HS-27A (cell line): ENCODE measurements around the gene GSK3A.

Experiments used
- DNase-seq: peaks from one replicate; pipeline ENCODE4 v3.0.0-alpha.2; 2012; ENCODE audit warnings: low read depth, missing footprints

The GSK3A gene

GRCh38 chr19:42242512-42243409 lies at the start of gene GSK3A:
TSS of gene GSK3A (minus strand) at chr19:42242602. CDS start at chr19:42242465, 137 bp downstream.
- DNase-seq = peak; percentile 100

DNA sequence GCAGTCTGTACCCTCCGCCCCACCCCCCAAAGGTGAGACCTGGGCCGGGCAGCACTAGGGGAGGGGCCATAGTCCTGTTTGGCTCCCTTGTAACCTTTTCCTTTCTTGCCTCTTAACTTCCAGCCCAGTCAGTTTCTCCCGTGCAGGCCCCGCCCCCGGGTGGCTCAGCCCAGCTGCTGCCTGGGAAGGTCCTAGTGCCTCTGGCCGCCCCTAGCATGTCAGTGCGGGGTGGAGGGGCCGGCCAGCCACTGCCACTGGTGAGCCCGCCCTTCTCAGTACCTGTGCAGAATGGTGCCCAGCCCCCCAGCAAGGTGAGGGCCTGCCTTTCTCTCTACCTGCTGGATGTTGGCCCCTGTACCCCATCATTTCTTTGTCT lies 49.0 kb upstream of the GSK3A start:
- DNase-seq = no peak

GRCh38 chr19:42290523-42291434 lies 48.4 kb upstream of the GSK3A start:
- DNase-seq = no peak

GRCh38 chr19:42290136-42290522 lies 47.7 kb upstream of the GSK3A start:
- DNase-seq = no peak

- DNase-seq = no peak
These were observed 47.2 kb upstream of the GSK3A start for GRCh38 chr19:42289556-42290041.

GRCh38 chr19:42288881-42289555 lies 46.6 kb upstream of the GSK3A start:
- no peak for DNase-seq

DNA sequence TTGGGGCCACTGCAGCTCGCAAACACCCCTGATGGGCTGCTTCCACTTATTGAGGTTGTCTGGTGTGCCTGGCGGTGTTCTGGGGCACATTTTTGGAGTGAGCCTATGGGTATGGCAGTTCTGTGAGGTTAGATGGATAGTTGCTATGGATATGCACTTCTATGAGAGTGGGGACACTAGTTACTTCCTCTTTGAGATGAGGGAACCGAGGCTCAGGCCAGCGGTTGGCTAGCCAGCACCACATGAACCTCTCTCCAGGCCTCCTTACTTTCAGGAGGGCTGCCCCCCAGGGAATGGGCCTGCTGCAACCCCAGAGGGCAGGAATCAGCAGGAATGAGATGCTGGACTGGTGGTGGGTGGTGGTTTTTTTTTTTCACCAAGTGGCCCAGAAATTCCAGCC lies 46.0 kb upstream of the GSK3A start:
- DNase-seq = no peak

DNA sequence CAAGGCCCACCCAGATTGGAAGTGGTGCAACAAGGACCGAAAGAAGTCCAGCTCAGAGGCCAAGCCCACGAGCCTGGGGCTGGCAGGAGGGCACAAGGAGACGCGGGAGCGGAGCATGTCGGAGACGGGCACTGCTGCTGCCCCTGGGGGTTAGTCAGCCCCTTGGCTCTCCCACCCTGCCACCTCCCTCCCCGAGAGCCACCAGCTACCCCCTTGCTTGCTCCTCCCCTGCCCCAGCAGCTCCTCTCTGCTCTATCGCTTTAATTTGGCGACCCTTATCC lies 45.4 kb upstream of the GSK3A start:
- DNase-seq = no peak

- no peak for DNase-seq
These were observed 44.8 kb upstream of the GSK3A start for GRCh38 chr19:42287017-42287826.

GRCh38 chr19:42286349-42287016 lies 44.1 kb upstream of the GSK3A start:
- no peak for DNase-seq

- no peak for DNase-seq
These were observed 43.6 kb upstream of the GSK3A start for GRCh38 chr19:42285988-42286348.

DNA sequence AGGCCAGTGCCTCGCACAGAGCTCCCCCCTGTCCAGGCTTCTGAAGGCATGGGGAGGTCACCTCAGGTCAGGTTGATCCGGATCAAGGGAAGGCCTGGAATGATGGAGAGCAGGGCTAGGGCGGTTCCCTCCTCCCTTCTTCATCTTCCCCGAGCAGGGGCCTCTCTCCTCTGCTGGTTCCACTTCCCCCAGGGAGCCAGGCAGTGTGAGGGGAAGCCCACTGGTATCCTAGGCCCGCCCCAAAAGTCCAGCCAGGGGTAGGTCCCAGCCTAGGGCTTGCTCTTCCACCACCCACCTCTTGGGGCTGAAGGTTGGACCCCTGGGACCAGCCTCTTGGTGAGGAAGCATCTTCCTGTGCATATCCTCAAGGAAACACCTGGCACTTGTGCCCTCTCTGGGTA lies 43.1 kb upstream of the GSK3A start:
- no peak for DNase-seq

DNA sequence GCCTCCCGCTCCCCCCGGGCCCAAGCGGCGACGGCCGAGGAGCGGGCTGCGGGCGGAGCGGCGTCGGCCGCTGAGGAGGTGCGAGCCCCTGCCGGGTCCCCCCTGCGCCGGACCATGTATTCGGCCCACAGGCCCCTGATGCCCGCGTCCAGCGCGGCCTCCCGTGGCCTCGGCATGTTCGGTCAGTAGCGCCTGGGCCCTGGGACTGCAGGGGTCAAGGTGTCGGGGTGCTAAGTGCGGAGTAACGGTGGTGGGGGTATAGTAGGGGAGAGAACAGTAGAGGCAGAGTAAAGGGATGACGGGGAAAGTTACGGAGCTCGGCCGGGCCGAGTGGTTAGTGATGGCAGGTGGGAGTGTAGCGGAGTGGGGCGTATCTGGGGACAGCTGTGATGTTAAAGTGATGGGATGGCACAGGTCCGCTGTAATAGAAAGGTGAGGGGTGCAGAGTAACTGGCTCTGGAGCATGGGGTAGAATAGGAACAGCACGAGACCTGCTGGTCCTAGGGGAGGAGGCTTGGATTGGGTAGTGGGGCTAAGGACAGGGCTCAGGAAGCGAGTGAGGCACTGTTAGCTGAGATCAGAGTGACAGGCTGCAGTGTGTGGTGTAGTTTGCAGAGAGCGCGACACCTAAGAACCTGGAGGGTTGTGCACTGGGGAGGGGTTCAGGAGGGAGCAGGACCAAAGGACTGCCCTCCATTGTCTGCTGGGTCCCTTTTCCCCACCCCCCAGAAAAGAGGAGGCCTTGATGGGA lies 42.4 kb upstream of the GSK3A start:
- DNase-seq = no peak

- DNase-seq = no peak
These were observed 41.7 kb upstream of the GSK3A start for GRCh38 chr19:42284066-42284501.

DNA sequence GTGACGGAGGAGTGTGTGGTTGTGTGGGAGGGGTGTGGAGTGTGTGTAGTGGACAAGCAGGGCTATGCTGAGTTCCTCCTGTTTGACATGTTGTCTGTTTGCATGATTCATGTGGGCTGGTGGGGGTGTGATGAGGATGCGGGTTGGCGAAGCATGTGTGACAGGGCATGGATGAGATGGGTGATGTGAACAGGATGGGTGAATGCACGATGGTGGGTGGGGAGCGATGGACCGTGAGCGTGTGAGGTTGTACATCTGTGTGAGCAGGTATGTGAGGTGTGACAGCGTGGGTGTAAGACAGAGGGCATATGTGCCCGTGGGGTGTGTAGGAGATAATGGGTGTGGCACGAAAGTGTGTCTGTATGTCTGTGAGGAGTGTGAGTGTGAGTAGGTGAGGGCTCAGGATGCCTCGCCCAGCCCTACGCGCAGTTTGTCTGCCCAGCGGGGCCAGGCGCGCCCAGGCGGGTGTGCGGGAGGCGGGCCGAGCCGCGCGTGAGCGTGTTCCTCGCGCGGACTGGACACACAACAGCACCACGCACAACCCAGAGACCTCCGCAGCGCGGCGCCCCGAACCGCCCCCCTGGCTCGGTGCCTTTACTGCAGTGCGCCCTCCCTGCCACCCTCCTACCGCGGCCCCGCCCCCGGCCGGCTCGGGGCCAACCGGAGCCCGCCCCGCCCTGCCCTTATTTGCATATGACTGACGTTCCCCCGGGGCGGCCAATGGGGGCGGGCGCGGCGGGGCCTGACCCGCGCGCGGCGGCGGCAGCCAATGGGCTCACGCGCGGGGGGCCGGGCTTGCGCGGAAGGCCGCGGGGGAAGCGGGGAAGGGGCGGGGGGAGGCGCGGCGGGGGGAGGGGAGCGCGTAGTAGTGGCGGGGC lies 41.0 kb upstream of the GSK3A start:
- DNase-seq = peak; percentile 86

DNA sequence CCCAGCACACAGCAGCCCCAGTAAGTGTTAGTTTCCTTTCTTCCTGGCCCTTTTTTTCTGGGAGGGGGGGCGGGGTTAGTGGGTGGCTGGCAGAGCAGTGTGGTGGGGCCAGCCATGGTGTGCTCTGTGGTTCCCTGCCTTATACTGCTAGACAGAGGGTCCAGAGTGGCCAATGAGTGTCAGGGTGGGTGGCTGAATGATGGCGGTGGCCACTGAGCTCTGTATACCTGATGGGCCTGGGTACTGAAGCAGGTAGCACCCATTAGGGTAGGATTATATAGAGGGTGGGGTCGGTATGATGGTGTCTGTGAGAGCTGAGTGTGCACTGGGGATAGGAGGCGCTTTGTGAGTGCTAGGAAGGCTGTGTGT lies 40.4 kb upstream of the GSK3A start:
- no peak for DNase-seq

GRCh38 chr19:42281827-42282762 lies 39.7 kb upstream of the GSK3A start:
- DNase-seq = no peak

DNA sequence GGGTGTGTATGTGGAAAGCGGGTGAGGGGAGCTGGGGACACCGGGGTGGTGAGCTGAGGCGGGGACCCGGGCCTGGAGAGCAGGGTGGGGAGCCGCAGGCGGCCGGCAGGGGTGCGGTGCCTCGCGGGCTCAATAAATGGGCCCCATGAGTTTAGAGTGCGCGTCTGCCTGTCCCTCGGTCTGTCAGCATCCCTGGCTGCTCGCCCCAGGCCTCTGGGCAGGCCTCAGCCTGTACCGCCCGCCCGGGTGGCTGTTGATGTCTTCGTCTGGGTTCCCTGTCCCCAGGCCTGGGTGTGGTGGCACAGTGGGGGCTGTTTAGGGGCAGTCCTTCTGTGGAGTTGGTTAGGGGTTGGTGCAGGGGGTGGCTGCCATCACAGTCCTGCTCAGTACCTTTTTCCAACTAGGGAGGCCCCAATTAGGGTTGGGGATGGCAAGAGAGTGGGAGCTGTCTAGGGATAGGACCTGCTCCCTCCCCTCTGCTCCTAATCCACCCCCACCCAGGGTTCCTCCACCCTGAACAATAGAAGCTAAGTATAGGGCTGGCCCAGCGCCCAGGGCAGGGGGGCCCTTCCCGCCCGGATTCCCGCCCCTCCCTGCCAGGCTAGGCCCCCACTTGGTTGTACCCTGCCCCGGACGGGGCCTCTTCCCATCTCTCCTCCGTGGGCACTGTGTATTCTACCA lies 38.9 kb upstream of the GSK3A start:
- no peak for DNase-seq
